Measurements from ENCODE around the gene VWF.

DNA sequence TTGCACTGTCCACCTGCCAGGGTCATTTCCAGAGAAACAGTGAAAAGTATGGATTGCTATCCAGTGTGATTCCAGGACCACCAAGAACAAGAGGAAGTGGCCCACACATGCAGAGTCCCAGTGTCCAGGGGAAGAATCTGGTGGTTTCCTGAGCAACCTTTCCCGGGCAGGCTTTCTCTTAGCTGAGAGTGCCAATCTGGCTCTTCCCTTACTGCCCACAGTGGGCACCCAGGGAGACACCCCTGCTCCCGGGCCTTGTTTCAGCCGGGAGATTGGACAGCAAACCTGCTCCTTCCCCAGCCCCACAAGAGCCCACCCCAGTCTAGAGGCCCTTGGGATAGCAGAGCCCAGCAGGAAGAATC, 62.1 kb downstream of the VWF start:
- TF ChIP-seq, protein P1, sequence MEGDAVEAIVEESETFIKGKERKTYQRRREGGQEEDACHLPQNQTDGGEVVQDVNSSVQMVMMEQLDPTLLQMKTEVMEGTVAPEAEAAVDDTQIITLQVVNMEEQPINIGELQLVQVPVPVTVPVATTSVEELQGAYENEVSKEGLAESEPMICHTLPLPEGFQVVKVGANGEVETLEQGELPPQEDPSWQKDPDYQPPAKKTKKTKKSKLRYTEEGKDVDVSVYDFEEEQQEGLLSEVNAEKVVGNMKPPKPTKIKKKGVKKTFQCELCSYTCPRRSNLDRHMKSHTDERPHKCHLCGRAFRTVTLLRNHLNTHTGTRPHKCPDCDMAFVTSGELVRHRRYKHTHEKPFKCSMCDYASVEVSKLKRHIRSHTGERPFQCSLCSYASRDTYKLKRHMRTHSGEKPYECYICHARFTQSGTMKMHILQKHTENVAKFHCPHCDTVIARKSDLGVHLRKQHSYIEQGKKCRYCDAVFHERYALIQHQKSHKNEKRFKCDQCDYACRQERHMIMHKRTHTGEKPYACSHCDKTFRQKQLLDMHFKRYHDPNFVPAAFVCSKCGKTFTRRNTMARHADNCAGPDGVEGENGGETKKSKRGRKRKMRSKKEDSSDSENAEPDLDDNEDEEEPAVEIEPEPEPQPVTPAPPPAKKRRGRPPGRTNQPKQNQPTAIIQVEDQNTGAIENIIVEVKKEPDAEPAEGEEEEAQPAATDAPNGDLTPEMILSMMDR (IDR thresholded peaks at IDR 0.05) = no peak
- no peak for TF ChIP-seq EZH2 (IDR thresholded peaks at IDR 0.05; ENCODE audit: borderline replicate concordance, insufficient read depth, low read depth, low read length, poor library complexity, severe bottlenecking)
